Naive thymus-derived CD4-positive, alpha-beta T cell (primary cell): ENCODE data around the gene ERGIC1. TPM values are rescaled to one million over a fixed set of nuclear protein-coding genes. Genes with fewer than 3 reads are reported as not detected.

Experiments
- ATAC-seq: fragments of 150-1000 bp; cut with Tn5 transposase; 2 replicates; pipeline ENCODE4 v1.10.0; 2021; ENCODE audit warnings: mild to moderate bottlenecking, moderate library complexity
- CTCF ChIA-PET: fragments of 350-600 bp; sonication (Branson Sonifier 250); formaldehyde crosslinking; loops from one replicate; lab custom pipeline; 2021; ENCODE audit warnings: antibody characterized with exemption; lab: Charles Lee
- POLR2A ChIA-PET: fragments of 350-600 bp; sonication (Branson Sonifier 250); formaldehyde crosslinking; loops from one replicate; lab custom pipeline; 2021; ENCODE audit warnings: antibody characterized with exemption, inconsistent platforms; lab: Charles Lee
- DNase-seq, 9 donors: peaks; one replicate each; pipeline versions ENCODE4 v3.0.0 to v3.0.0-alpha.2; 2020 to 2022; ENCODE audit warnings: mixed read lengths in 1 of 9
- H3K27ac ChIP-seq: one replicate; pipeline ENCODE4 v1.7.0; 2013; ENCODE audit warnings: mild to moderate bottlenecking, low read depth, low read length, moderate library complexity
- H3K27me3 ChIP-seq, 2 donors: one replicate each; pipeline ENCODE4 v1.7.0; 2013; ENCODE audit warnings: low read length in 2 of 2, mild to moderate bottlenecking in 2 of 2, moderate library complexity in 2 of 2; ENCODE audit not compliant: control insufficient read depth in 2 of 2, insufficient read depth in 2 of 2
- H3K36me3 ChIP-seq, 3 experiments: 1 replicate in 2 of 3; 2 replicates in 1 of 3; pipeline ENCODE4 v1.7.0; 2013; ENCODE audit warnings: low read length in 3 of 3, mild to moderate bottlenecking in 3 of 3, moderate library complexity in 1 of 3; ENCODE audit not compliant: insufficient read depth in 3 of 3, control insufficient read depth in 2 of 3
- H3K4me1 ChIP-seq, 2 donors: one replicate each; pipeline ENCODE4 v1.7.0; 2013; ENCODE audit warnings: low read length in 2 of 2, mild to moderate bottlenecking in 2 of 2, moderate library complexity in 1 of 2; ENCODE audit not compliant: control insufficient read depth in 2 of 2, insufficient read depth in 2 of 2
- H3K4me3 ChIP-seq: 2 replicates; pipeline ENCODE4 v1.7.0; 2013; ENCODE audit warnings: mild to moderate bottlenecking, low read length
- H3K9me3 ChIP-seq, 3 experiments: 1 replicate in 2 of 3; 2 replicates in 1 of 3; pipeline ENCODE4 v1.7.0; 2013; ENCODE audit warnings: low read length in 3 of 3; ENCODE audit not compliant: control insufficient read depth in 2 of 3
- H3K27ac Mint-ChIP-seq, 9 donors: one replicate each; pipeline ENCODE4 v1.8.0; 2020 to 2022; ENCODE audit warnings: mixed read lengths in 9 of 9, mild to moderate bottlenecking in 8 of 9, moderate library complexity in 5 of 9, inconsistent platforms in 2 of 9
- H3K27me3 Mint-ChIP-seq, 5 donors: one replicate each; pipeline ENCODE4 v1.8.0; 2021 to 2022; ENCODE audit warnings: mixed read lengths in 5 of 5, mild to moderate bottlenecking in 1 of 5
- H3K36me3 Mint-ChIP-seq, 5 donors: one replicate each; pipeline ENCODE4 v1.8.0; 2020 to 2022; ENCODE audit warnings: mixed read lengths in 5 of 5, mild to moderate bottlenecking in 3 of 5, inconsistent platforms in 1 of 5
- H3K4me1 Mint-ChIP-seq, 7 donors: one replicate each; pipeline ENCODE4 v1.8.0; 2020 to 2022; ENCODE audit warnings: mixed read lengths in 7 of 7, mild to moderate bottlenecking in 3 of 7, inconsistent platforms in 1 of 7
- H3K4me3 Mint-ChIP-seq, 10 donors: one replicate each; pipeline ENCODE4 v1.8.0; 2020 to 2022; ENCODE audit warnings: mild to moderate bottlenecking in 10 of 10, mixed read lengths in 10 of 10, moderate library complexity in 6 of 10, inconsistent platforms in 2 of 10
- H3K9me3 Mint-ChIP-seq, 11 donors: one replicate each; pipeline ENCODE4 v1.8.0; 2020 to 2022; ENCODE audit warnings: mixed read lengths in 11 of 11, mild to moderate bottlenecking in 4 of 11, inconsistent platforms in 1 of 11, moderate library complexity in 1 of 11
- intact Hi-C, 2 donors: fragments of 100-400 bp; cut with micrococcal nuclease; formaldehyde crosslinking; loops; one replicate each; pipeline ENCODE4 v1.15.1; 2023
- polyA plus RNA-seq, 2 donors: library from polyadenylated mRNA; unstranded; fragments of 300-500 nt; fragmentation: Illumina TruSeq; gene quantifications; one replicate each; pipeline ENCODE4 v1.2.3, GENCODE V29; 2021
- total RNA-seq, 6 experiments: library from RNA in 5 of 6; stranded (reverse) in 5 of 6; gene quantifications; 1 replicate in 5 of 6; 2 replicates in 1 of 6; pipeline ENCODE4 v1.2.3 and lab custom pipeline; 2021 to 2026

ERGIC1 gene
- total and polyA plus RNA-seq, 7 experiments from 2014 or later = 18.3 to 71.3 (median 50.0) TPM

DNA sequence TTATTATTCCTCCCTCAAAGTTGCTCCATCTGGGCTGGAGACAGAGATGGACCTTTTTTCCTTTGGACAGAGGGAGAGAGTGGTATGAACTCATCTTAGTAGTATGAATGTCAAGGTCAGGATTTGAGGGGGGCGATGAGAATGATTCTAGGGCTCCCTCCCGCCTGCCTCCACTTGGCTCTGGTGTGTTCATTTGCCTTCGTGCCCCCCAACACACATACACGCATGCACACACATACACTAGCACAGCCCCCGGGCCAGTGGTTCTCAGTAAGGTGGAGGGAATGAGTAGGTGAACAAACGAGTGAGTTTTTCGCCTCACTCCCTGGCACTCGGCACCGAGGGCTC lies 44.5 kb downstream of the ERGIC1 start:
- Mint-ChIP-seq H3K4me1 (peaks cover 4 to 32% (median 15%) of the 10 kb centered on the region in 7 donors), H3K4me3 (no peak overlapping the region), H3K27ac (no peak overlapping the region), H3K9me3 (no peaks in the 10 kb centered on the region), H3K27me3 (no peaks in the 10 kb centered on the region), H3K36me3 (peaks cover 0 to 24% (median 0%) of the 10 kb centered on the region in 5 donors)
- DNase-seq = no peak
- CTCF ChIA-PET = no interaction called here
- Histone ChIP-seq H3K27me3 (no peaks in the 10 kb centered on the region), H3K4me3 (no peak overlapping the region), H3K36me3 (no peaks in the 10 kb centered on the region), H3K27ac (no peak overlapping the region), H3K9me3 (no peaks in the 10 kb centered on the region), H3K4me1 (no peaks in the 10 kb centered on the region)
- no peak for ATAC-seq
- POLR2A ChIA-PET = no interaction called here
- intact Hi-C loops = no loop called here

GRCh38 chr5:172878933-172879752 lies 45.1 kb downstream of the ERGIC1 start:
- Histone ChIP-seq H3K4me1 (no peaks in the 10 kb centered on the region), H3K27me3 (no peaks in the 10 kb centered on the region), H3K4me3 (no peak overlapping the region), H3K36me3 (no peaks in the 10 kb centered on the region), H3K9me3 (no peaks in the 10 kb centered on the region), H3K27ac (no peak overlapping the region)
- ChIA-PET POLR2A (no interaction called here), CTCF (no interaction called here)
- DNase-seq (no peak), ATAC-seq (no peak)
- Mint-ChIP-seq H3K4me1 (peaks cover 4 to 35% (median 15%) of the 10 kb centered on the region in 7 donors), H3K36me3 (peaks cover 0 to 24% (median 0%) of the 10 kb centered on the region in 5 donors), H3K27ac (peak overlapping the region in 2 of 9 donors; percentile 38), H3K9me3 (no peaks in the 10 kb centered on the region), H3K4me3 (no peak overlapping the region), H3K27me3 (no peaks in the 10 kb centered on the region)
- intact Hi-C loops = no loop called here

GRCh38 chr5:172881691-172882370 lies 47.8 kb downstream of the ERGIC1 start:
- peak overlapping the region in 6 of 9 donors; percentile 9 to 59 (median 35) for H3K27ac Mint-ChIP-seq
- no peak overlapping the region for H3K4me3 Mint-ChIP-seq
- peaks cover 0 to 20% (median 0%) of the 10 kb centered on the region in 5 donors for H3K36me3 Mint-ChIP-seq
- Histone ChIP-seq H3K4me1 (no peaks in the 10 kb centered on the region), H3K4me3 (no peak overlapping the region), H3K27me3 (no peaks in the 10 kb centered on the region), H3K27ac (no peak overlapping the region), H3K36me3 (no peaks in the 10 kb centered on the region), H3K9me3 (no peaks in the 10 kb centered on the region)
- peak; percentile 87 for ATAC-seq
- peaks cover 5 to 24% (median 10%) of the 10 kb centered on the region in 7 donors for H3K4me1 Mint-ChIP-seq
- H3K27me3 Mint-ChIP-seq = no peaks in the 10 kb centered on the region
- POLR2A ChIA-PET = no interaction called here
- H3K9me3 Mint-ChIP-seq = no peaks in the 10 kb centered on the region
- intact Hi-C loops = no loop called here
- no peak for DNase-seq
- CTCF ChIA-PET = no interaction called here

DNA sequence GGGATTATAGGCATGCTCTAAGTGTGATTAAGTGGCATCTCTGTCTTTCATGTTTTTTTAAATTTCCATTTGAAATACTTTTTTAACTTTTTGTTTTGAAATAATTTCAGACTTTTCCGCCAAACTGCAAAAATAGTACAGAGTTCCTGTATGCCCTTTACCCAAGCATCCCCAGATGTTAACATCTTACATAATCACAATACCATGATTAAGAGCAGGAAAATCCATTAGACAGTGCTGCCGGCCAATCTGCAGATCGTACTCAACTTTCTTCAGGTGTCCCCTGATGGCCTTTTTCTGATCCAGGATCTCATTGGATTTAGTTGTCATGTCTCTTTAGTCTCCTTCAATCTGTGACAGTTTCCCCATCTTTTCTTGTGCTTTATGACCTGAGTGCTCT lies 49.0 kb downstream of the ERGIC1 start:
- CTCF ChIA-PET = no interaction called here
- H3K9me3 ChIP-seq = no peaks in the 10 kb centered on the region
- intact Hi-C loops = no loop called here
- DNase-seq = no peak
- Mint-ChIP-seq H3K36me3 (peaks cover 0 to 20% (median 0%) of the 10 kb centered on the region in 5 donors), H3K4me1 (peaks cover 5 to 24% (median 10%) of the 10 kb centered on the region in 7 donors), H3K27ac (peak overlapping the region in 5 of 9 donors; percentile 2 to 56 (median 19)), H3K4me3 (no peak overlapping the region), H3K27me3 (no peaks in the 10 kb centered on the region), H3K9me3 (no peaks in the 10 kb centered on the region)
- ATAC-seq = no peak
- no peaks in the 10 kb centered on the region for H3K27me3 ChIP-seq
- peaks cover 0 to 8% (median 5%) of the 10 kb centered on the region in 3 experiments for H3K36me3 ChIP-seq
- no peaks in the 10 kb centered on the region for H3K4me1 ChIP-seq
- POLR2A ChIA-PET = no interaction called here
- H3K27ac ChIP-seq = no peak overlapping the region
- H3K4me3 ChIP-seq = no peak overlapping the region

GRCh38 chr5:172885597-172886340 lies 51.7 kb downstream of the ERGIC1 start:
- intact Hi-C loops = no loop called here

GRCh38 chr5:172886476-172886875 lies 52.4 kb downstream of the ERGIC1 start:
- POLR2A ChIA-PET = no interaction called here
- no peak overlapping the region for H3K27ac ChIP-seq
- no peak overlapping the region for H3K4me3 ChIP-seq
- H3K4me3 Mint-ChIP-seq = peak overlapping the region in 1 of 10 donors; percentile 13
- peak overlapping the region in 1 of 9 donors; percentile 22 for H3K27ac Mint-ChIP-seq
- ATAC-seq (no peak), DNase-seq (no peak)
- CTCF ChIA-PET = no interaction called here
- H3K9me3 Mint-ChIP-seq = no peaks in the 10 kb centered on the region
- H3K36me3 ChIP-seq = peaks cover 0 to 37% (median 5%) of the 10 kb centered on the region in 3 experiments
- no peaks in the 10 kb centered on the region for H3K9me3 ChIP-seq
- H3K27me3 ChIP-seq = no peaks in the 10 kb centered on the region
- no peaks in the 10 kb centered on the region for H3K4me1 ChIP-seq
- peaks cover 5 to 23% (median 10%) of the 10 kb centered on the region in 7 donors for H3K4me1 Mint-ChIP-seq
- intact Hi-C loops = no loop called here
- no peaks in the 10 kb centered on the region for H3K27me3 Mint-ChIP-seq
- peaks cover 0 to 27% (median 4%) of the 10 kb centered on the region in 5 donors for H3K36me3 Mint-ChIP-seq

More at GRCh38 chr5:172885597-172886340, 51.7 kb downstream of the ERGIC1 start:
- Histone ChIP-seq H3K27ac (no peak overlapping the region), H3K36me3 (peaks cover 0 to 31% (median 5%) of the 10 kb centered on the region in 3 experiments), H3K4me1 (no peaks in the 10 kb centered on the region), H3K27me3 (no peaks in the 10 kb centered on the region), H3K4me3 (no peak overlapping the region), H3K9me3 (no peaks in the 10 kb centered on the region)
- Mint-ChIP-seq H3K27me3 (no peaks in the 10 kb centered on the region), H3K4me3 (no peak overlapping the region), H3K9me3 (no peaks in the 10 kb centered on the region), H3K27ac (peak overlapping the region in 1 of 9 donors; percentile 48), H3K4me1 (peaks cover 5 to 24% (median 10%) of the 10 kb centered on the region in 7 donors), H3K36me3 (peaks cover 0 to 27% (median 4%) of the 10 kb centered on the region in 5 donors)
- no peak for DNase-seq
- ChIA-PET POLR2A (no interaction called here), CTCF (no interaction called here)
- ATAC-seq = no peak
